IMR-90 (cell line): ENCODE measurements around the gene ANTXR1. TPM values are rescaled to one million over a fixed set of nuclear protein-coding genes. Genes with fewer than 3 reads are reported as not detected.

Experiments
- ATAC-seq: fragments of 200-7000 bp; cut with Tn5 transposase; 2 replicates; pipeline ENCODE4 v1.9.1; 2020; ENCODE audit warnings: low read depth, mild to moderate bottlenecking, moderate library complexity
- BruUV-seq: library from RNA; stranded (reverse); fragments of 400-500 nt; replicated peaks from 2 replicates; lab custom pipeline; 2021; lab: Mats Ljungman, UMichigan
- CTCF ChIA-PET: fragments of 300-600 bp; formaldehyde crosslinking; extraction: SDS; loops from one replicate; lab custom pipeline; 2021; ENCODE audit warnings: antibody characterized with exemption; lab: Yijun Ruan, JAX
- POLR2A ChIA-PET: fragments of 300-600 bp; sonication (Branson Sonifier 250); formaldehyde crosslinking; loops from one replicate; lab custom pipeline; 2022; ENCODE audit warnings: antibody characterized with exemption; ENCODE audit not compliant: unreplicated experiment; lab: Charles Lee
- DNase-seq: peaks from one replicate; pipeline ENCODE4 v3.0.0; 2013
- H2AFZ ChIP-seq: replicated peaks from 2 replicates; pipeline ENCODE3; 2013; ENCODE audit warnings: low read length, mild to moderate bottlenecking; ENCODE audit not compliant: poor library complexity
- H2AK5ac ChIP-seq: 2 replicates; pipeline ENCODE4 v1.6.1; 2013; ENCODE audit warnings: low read depth, low read length, inconsistent platforms
- H2AK9ac ChIP-seq: replicated peaks from 2 replicates; pipeline ENCODE3; 2013; ENCODE audit warnings: mild to moderate bottlenecking, low read depth, low read length, moderate library complexity; ENCODE audit not compliant: poor library complexity
- H2BK120ac ChIP-seq: 2 replicates; pipeline ENCODE4 v1.6.1; 2013; ENCODE audit warnings: low read depth, low read length, inconsistent platforms
- H2BK15ac ChIP-seq: 3 replicates; pipeline ENCODE4 v1.6.1; 2013; ENCODE audit warnings: low read depth, low read length, inconsistent platforms
- H2BK20ac ChIP-seq: 2 replicates; pipeline ENCODE4 v1.6.1; 2013; ENCODE audit warnings: low read depth, mild to moderate bottlenecking, inconsistent platforms, low read length, moderate library complexity
- H2BK5ac ChIP-seq: 2 replicates; pipeline ENCODE4 v1.6.1; 2013; ENCODE audit warnings: mild to moderate bottlenecking, low read depth, low read length, inconsistent platforms; ENCODE audit not compliant: poor library complexity, severe bottlenecking
- H3K14ac ChIP-seq: replicated peaks from 2 replicates; pipeline ENCODE4 v1.6.1; 2013; ENCODE audit warnings: low read depth, low read length, inconsistent platforms
- H3K18ac ChIP-seq: 2 replicates; pipeline ENCODE4 v1.6.1; 2013; ENCODE audit warnings: low read depth, low read length, control low read depth
- H3K23ac ChIP-seq: 2 replicates; pipeline ENCODE4 v1.6.1; 2013; ENCODE audit warnings: low read depth, low read length, inconsistent platforms
- H3K27ac ChIP-seq: 2 replicates; pipeline ENCODE4 v1.5.1; 2013; ENCODE audit warnings: mild to moderate bottlenecking, control low read depth, low read length; ENCODE audit not compliant: insufficient read depth
- H3K27me3 ChIP-seq: 2 replicates; pipeline ENCODE4 v1.6.1; 2013; ENCODE audit warnings: low read length; ENCODE audit not compliant: control insufficient read depth, insufficient read depth
- H3K36me3 ChIP-seq: 2 replicates; pipeline ENCODE4 v1.6.1; 2013; ENCODE audit warnings: low read length, mixed read lengths; ENCODE audit not compliant: control insufficient read depth, insufficient read depth
- H3K4ac ChIP-seq: 2 replicates; pipeline ENCODE4 v1.6.1; 2013; ENCODE audit warnings: low read depth, low read length, inconsistent platforms
- H3K4me1 ChIP-seq: 2 replicates; pipeline ENCODE4 v1.6.1; 2013; ENCODE audit warnings: low read length, mixed read lengths; ENCODE audit not compliant: control insufficient read depth, insufficient read depth
- H3K4me2 ChIP-seq: 2 replicates; pipeline ENCODE4 v1.6.1; 2013; ENCODE audit warnings: low read depth, mild to moderate bottlenecking, control low read depth, low read length, moderate library complexity
- H3K4me3 ChIP-seq: 2 replicates; pipeline ENCODE4 v1.5.1; 2013; ENCODE audit warnings: low read depth, mild to moderate bottlenecking, control low read depth, low read length, moderate library complexity; ENCODE audit not compliant: insufficient read depth
- H3K56ac ChIP-seq: 2 replicates; pipeline ENCODE4 v1.6.1; 2013; ENCODE audit warnings: low read length, inconsistent platforms; ENCODE audit not compliant: insufficient read depth; ENCODE audit errors: extremely low read depth
- H3K79me1 ChIP-seq, 2 experiments: 2 replicates each; pipeline ENCODE4 v1.6.1; 2013; ENCODE audit warnings: low read length in 2 of 2, inconsistent platforms in 1 of 2, low read depth in 1 of 2
- H3K9ac ChIP-seq: 2 replicates; pipeline ENCODE4 v1.6.1; 2013; ENCODE audit warnings: low read depth, low read length, control low read depth
- H3K9me1 ChIP-seq: 2 replicates; pipeline ENCODE4 v1.6.1; 2013; ENCODE audit warnings: low read length, inconsistent platforms; ENCODE audit not compliant: insufficient read depth
- H3K9me3 ChIP-seq: 2 replicates; pipeline ENCODE4 v1.6.1; 2013; ENCODE audit warnings: low read length; ENCODE audit not compliant: control insufficient read depth, insufficient read depth
- H4K20me1 ChIP-seq: 2 replicates; pipeline ENCODE4 v1.6.1; 2013; ENCODE audit warnings: low read length, inconsistent platforms; ENCODE audit not compliant: insufficient read depth
- H4K5ac ChIP-seq: 2 replicates; pipeline ENCODE4 v1.6.1; 2013; ENCODE audit warnings: mild to moderate bottlenecking, low read depth, low read length, control low read depth
- H4K8ac ChIP-seq, 2 experiments: 2 replicates each; pipeline ENCODE4 v1.6.1; 2013; ENCODE audit warnings: low read depth in 2 of 2, low read length in 2 of 2, control low read depth in 1 of 2, inconsistent platforms in 1 of 2
- H4K91ac ChIP-seq: 2 replicates; pipeline ENCODE4 v1.6.1; 2013; ENCODE audit warnings: low read depth, low read length, inconsistent platforms; ENCODE audit not compliant: insufficient read depth
- BHLHE40 ChIP-seq: fragments of 150-350 bp; IDR thresholded peaks from 2 replicates; pipeline ENCODE4 v1.6.1; 2016; ENCODE audit warnings: mild to moderate bottlenecking, low read depth, low read length
- CEBPB ChIP-seq: IDR thresholded peaks from 2 replicates; pipeline ENCODE4 v1.6.1; 2012; ENCODE audit warnings: low read depth, low read length, improper control_type of control experiment
- CHD1 ChIP-seq: IDR thresholded peaks from 2 replicates; pipeline ENCODE4 v1.6.1; 2012; ENCODE audit warnings: low read depth, low read length, improper control_type of control experiment
- MAFK ChIP-seq: IDR thresholded peaks from 2 replicates; pipeline ENCODE4 v1.6.1; 2012; ENCODE audit warnings: low read depth, low read length, improper control_type of control experiment
- MAZ ChIP-seq: IDR thresholded peaks from 2 replicates; pipeline ENCODE4 v1.6.1; 2012; ENCODE audit warnings: low read depth, mild to moderate bottlenecking, low read length, improper control_type of control experiment, moderate library complexity, borderline replicate concordance
- NFE2L2 ChIP-seq: fragments of 150-350 bp; IDR thresholded peaks from 2 replicates; pipeline ENCODE4 v1.6.1; 2016; ENCODE audit warnings: low read depth, mild to moderate bottlenecking, low read length
- POLR2A ChIP-seq: IDR thresholded peaks from 2 replicates; pipeline ENCODE4 v1.6.1; 2012; ENCODE audit warnings: mild to moderate bottlenecking, low read depth, low read length
- RCOR1 ChIP-seq: IDR thresholded peaks from 2 replicates; pipeline ENCODE4 v1.6.1; 2012; ENCODE audit warnings: mild to moderate bottlenecking, low read length, improper control_type of control experiment; ENCODE audit not compliant: insufficient replicate concordance
- RFX5 ChIP-seq: IDR thresholded peaks from 2 replicates; pipeline ENCODE4 v1.8.0; 2012; ENCODE audit warnings: low read depth, mild to moderate bottlenecking, low read length, moderate library complexity
- SMC3 ChIP-seq: fragments of 150-350 bp; IDR thresholded peaks from 2 replicates; pipeline ENCODE4 v1.6.1; 2016; ENCODE audit warnings: low read depth, mild to moderate bottlenecking, antibody characterized with exemption, low read length, moderate library complexity
- WGBS, 2 experiments: methylation state at CpG; one replicate each; pipeline versions ENCODE4 v1.1.5 to v1.1.7; 2013; ENCODE audit warnings: missing lambda C conversion rate in 2 of 2; ENCODE audit not compliant: insufficient read length in 1 of 2; ENCODE audit errors: extremely low coverage in 2 of 2; 5-methylcytosine and 5-hydroxymethylcytosine counted together
- dilution Hi-C: fragments of 300-500 bp; cut with HindIII; formaldehyde crosslinking; loops from one replicate; pipeline ENCODE4 v1.14.3; 2018; ENCODE audit warnings: low sequenced_read_pairs; ENCODE audit not compliant: unreplicated experiment
- in situ Hi-C: fragments of 300-500 bp; cut with MboI; formaldehyde crosslinking; loops from 3 replicates; pipeline ENCODE4 v1.14.3; 2019; ENCODE audit warnings: low sequenced_read_pairs, inconsistent platforms, mixed read lengths
- intact Hi-C: fragments of 100-400 bp; cut with micrococcal nuclease; formaldehyde crosslinking; loops from 2 replicates; pipeline ENCODE4 v1.10.0; 2022
- polyA plus RNA-seq, 3 experiments: library from polyadenylated mRNA; depleted of rRNA; stranded (reverse); fragments of >200 nt; gene quantifications; 2 replicates each; pipeline ENCODE4 v1.2.3, GENCODE V29; 2012; ENCODE audit warnings: low replicate concordance in 1 of 3
- total RNA-seq: library from RNA; depleted of rRNA; stranded (reverse); fragments of >200 nt; gene quantifications from 2 replicates; pipeline ENCODE4 v1.2.3, GENCODE V29; 2012
- TF ChIP-seq, protein P1 (sequence below): fragments of 150-350 bp; IDR thresholded peaks from 2 replicates; pipeline ENCODE4 v1.6.1; 2016; ENCODE audit warnings: low read depth, mild to moderate bottlenecking, low read length, moderate library complexity, borderline replicate concordance
- TF ChIP-seq, protein P2 (sequence below): conservative IDR thresholded peaks from 2 replicates; pipeline ENCODE4 v1.5.1; 2012; ENCODE audit warnings: mild to moderate bottlenecking, low read depth, low read length, improper control_type of control experiment

The ANTXR1 gene
- total and polyA plus RNA-seq, 2 of the 4 experiments (the other 2 are of a cell fraction): 27.2 to 36.9 TPM

DNA sequence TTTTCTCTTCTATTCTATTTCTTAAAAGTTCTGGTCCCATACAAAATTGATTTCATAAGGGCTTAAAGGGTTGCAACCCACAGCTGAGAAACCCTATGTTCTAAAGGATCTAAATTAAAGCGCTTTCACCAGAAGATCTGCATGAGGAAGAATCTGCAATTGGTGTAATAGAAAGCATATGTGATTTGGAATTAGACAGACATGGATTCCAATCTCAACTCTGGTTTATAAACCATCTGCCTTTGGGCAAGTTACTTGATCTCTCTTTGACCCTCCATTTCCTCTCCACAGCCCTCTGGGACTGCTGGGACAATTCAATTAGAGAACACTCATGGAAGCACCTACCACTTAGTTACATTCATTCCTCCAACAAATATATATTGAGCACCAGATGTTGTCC lies 178.7 kb downstream of the ANTXR1 start:
- POLR2A ChIA-PET: no interaction called here
- no peak overlapping the region for H2AK5ac ChIP-seq
- peak overlapping the region; percentile 6; the same call in 1 of the 2 replicates for H2BK20ac ChIP-seq
- dilution Hi-C loops: no loop called here
- H3K9ac ChIP-seq: no peak overlapping the region
- H3K14ac ChIP-seq: no peak overlapping the region
- no peak overlapping the region for H3K56ac ChIP-seq
- no peak overlapping the region for H2AK9ac ChIP-seq
- TF ChIP-seq CEBPB: no peak
- no peak for TF ChIP-seq SMC3
- no peak for TF ChIP-seq BHLHE40
- no peak for TF ChIP-seq CHD1
- no peak for TF ChIP-seq NFE2L2
- TF ChIP-seq, protein P1, sequence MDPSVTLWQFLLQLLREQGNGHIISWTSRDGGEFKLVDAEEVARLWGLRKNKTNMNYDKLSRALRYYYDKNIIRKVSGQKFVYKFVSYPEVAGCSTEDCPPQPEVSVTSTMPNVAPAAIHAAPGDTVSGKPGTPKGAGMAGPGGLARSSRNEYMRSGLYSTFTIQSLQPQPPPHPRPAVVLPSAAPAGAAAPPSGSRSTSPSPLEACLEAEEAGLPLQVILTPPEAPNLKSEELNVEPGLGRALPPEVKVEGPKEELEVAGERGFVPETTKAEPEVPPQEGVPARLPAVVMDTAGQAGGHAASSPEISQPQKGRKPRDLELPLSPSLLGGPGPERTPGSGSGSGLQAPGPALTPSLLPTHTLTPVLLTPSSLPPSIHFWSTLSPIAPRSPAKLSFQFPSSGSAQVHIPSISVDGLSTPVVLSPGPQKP: no peak
- TF ChIP-seq, protein P2, sequence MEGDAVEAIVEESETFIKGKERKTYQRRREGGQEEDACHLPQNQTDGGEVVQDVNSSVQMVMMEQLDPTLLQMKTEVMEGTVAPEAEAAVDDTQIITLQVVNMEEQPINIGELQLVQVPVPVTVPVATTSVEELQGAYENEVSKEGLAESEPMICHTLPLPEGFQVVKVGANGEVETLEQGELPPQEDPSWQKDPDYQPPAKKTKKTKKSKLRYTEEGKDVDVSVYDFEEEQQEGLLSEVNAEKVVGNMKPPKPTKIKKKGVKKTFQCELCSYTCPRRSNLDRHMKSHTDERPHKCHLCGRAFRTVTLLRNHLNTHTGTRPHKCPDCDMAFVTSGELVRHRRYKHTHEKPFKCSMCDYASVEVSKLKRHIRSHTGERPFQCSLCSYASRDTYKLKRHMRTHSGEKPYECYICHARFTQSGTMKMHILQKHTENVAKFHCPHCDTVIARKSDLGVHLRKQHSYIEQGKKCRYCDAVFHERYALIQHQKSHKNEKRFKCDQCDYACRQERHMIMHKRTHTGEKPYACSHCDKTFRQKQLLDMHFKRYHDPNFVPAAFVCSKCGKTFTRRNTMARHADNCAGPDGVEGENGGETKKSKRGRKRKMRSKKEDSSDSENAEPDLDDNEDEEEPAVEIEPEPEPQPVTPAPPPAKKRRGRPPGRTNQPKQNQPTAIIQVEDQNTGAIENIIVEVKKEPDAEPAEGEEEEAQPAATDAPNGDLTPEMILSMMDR: no peak
- no peak for TF ChIP-seq MAFK
- no peak for TF ChIP-seq RCOR1
- no peak for TF ChIP-seq RFX5
- no peak for TF ChIP-seq POLR2A
- TF ChIP-seq MAZ: no peak
- H3K4ac ChIP-seq: peak overlapping the region; percentile 27; the same call in 1 of the 2 replicates
- ATAC-seq (no peak), DNase-seq (no peak)
- peaks cover 6 to 35% of the 10 kb centered on the region in 2 experiments; a peak in 3 of 4 replicates for H3K79me1 ChIP-seq
- no peaks in the 10 kb centered on the region for H4K20me1 ChIP-seq
- H2BK5ac ChIP-seq: peak overlapping the region; percentile 59
- peaks cover 17% of the 10 kb centered on the region for H3K4me1 ChIP-seq
- H4K91ac ChIP-seq: peak overlapping the region; percentile 24
- peaks cover 13% of the 10 kb centered on the region for H3K9me1 ChIP-seq
- no peak overlapping the region for H3K4me3 ChIP-seq
- H3K18ac ChIP-seq: peak overlapping the region; percentile 42
- H4K5ac ChIP-seq: peak overlapping the region; percentile 83
- H3K4me2 ChIP-seq: no peak overlapping the region
- H3K27ac ChIP-seq: peak overlapping the region; percentile 45; the same call in 1 of the 2 replicates
- intact Hi-C loops: no loop called here
- H3K23ac ChIP-seq: peak overlapping the region; percentile 23; the same call in 1 of the 2 replicates
- no peaks in the 10 kb centered on the region for H3K27me3 ChIP-seq
- peaks cover 43% of the 10 kb centered on the region for H3K36me3 ChIP-seq
- H4K8ac ChIP-seq: peak overlapping the region; percentile 9 to 47; a peak in 1 of 4 replicates
- CTCF ChIA-PET: no interaction called here
- no peak overlapping the region for H2BK120ac ChIP-seq
- in situ Hi-C loops: no loop called here
- 0 out of 3 replicates have a peak overlapping the region, but pooled peaks have one; percentile 13 for H2BK15ac ChIP-seq
- WGBS, 2 experiments: no CpG with 5 or more reads among the region's 1 CpG
- BruUV-seq: no TSS peak
- H2AFZ ChIP-seq: no peak overlapping the region
- H3K9me3 ChIP-seq: no peaks in the 10 kb centered on the region
